WTC11 (cell line): ENCODE data around the gene RFX8. TPM values are rescaled to one million over a fixed set of nuclear protein-coding genes. Genes with fewer than 3 reads are reported as not detected.

ENCODE experiments used
- ATAC-seq: fragments of 200-7000 bp; cut with Tn5 transposase; 2 replicates; pipeline ENCODE4 v1.10.0; 2021; ENCODE audit warnings: mild to moderate bottlenecking, moderate library complexity
- CTCF ChIA-PET: fragments of 300-600 bp; sonication (Branson Sonifier 250); formaldehyde crosslinking; loops from one replicate; lab custom pipeline; 2021; ENCODE audit warnings: antibody characterized with exemption; lab: Charles Lee
- POLR2A ChIA-PET: fragments of 350-600 bp; sonication (Branson Sonifier 250); formaldehyde crosslinking; loops from one replicate; lab custom pipeline; 2021; ENCODE audit warnings: antibody characterized with exemption; lab: Charles Lee
- DNase-seq: peaks from one replicate; pipeline ENCODE4 v3.0.0; 2021; ENCODE audit warnings: low spot score
- H3K27ac Mint-ChIP-seq: 2 replicates; pipeline ENCODE4 v1.8.0; 2021; ENCODE audit warnings: mixed read lengths
- H3K27me3 Mint-ChIP-seq: 2 replicates; pipeline ENCODE4 v1.8.0; 2021; ENCODE audit warnings: low read depth, mild to moderate bottlenecking, moderate library complexity, mixed read lengths
- H3K36me3 Mint-ChIP-seq: 2 replicates; pipeline ENCODE4 v1.8.0; 2021; ENCODE audit warnings: mixed read lengths
- H3K4me1 Mint-ChIP-seq: 2 replicates; pipeline ENCODE4 v1.8.0; 2022; ENCODE audit warnings: mixed read lengths
- H3K4me3 Mint-ChIP-seq: 2 replicates; pipeline ENCODE4 v1.8.0; 2021; ENCODE audit warnings: mild to moderate bottlenecking, moderate library complexity, mixed read lengths
- H3K9me3 Mint-ChIP-seq: 2 replicates; pipeline ENCODE4 v1.8.0; 2021; ENCODE audit warnings: mixed read lengths
- E2F5 ChIP-seq: sonication (generic); formaldehyde crosslinking; IDR thresholded peaks from 2 replicates; pipeline ENCODE4 v1.8.1; 2022; ENCODE audit warnings: mild to moderate bottlenecking, moderate library complexity, missing genetic modification reagents
- FOXJ3 ChIP-seq: sonication (generic); formaldehyde crosslinking; IDR thresholded peaks from 2 replicates; pipeline ENCODE4 v1.9.0; 2021; ENCODE audit warnings: missing genetic modification reagents, mild to moderate bottlenecking, borderline replicate concordance
- FOXK1 ChIP-seq: sonication (generic); formaldehyde crosslinking; IDR thresholded peaks from 2 replicates; pipeline ENCODE4 v1.8.0; 2022; ENCODE audit warnings: mild to moderate bottlenecking, moderate library complexity, missing genetic modification reagents
- FOXP4 ChIP-seq: sonication (generic); formaldehyde crosslinking; IDR thresholded peaks from 2 replicates; pipeline ENCODE4 v1.8.0; 2022; ENCODE audit warnings: mild to moderate bottlenecking, missing genetic modification reagents
- GTF2I ChIP-seq: fragments of 250-450 bp; sonication (Bioruptor Pico); conservative IDR thresholded peaks from 2 replicates; pipeline ENCODE4 v1.4.0; 2021; ENCODE audit warnings: mild to moderate bottlenecking
- MAX ChIP-seq: sonication (generic); formaldehyde crosslinking; IDR thresholded peaks from 2 replicates; pipeline ENCODE4 v1.8.0; 2022; ENCODE audit warnings: mild to moderate bottlenecking, missing genetic modification reagents
- MLX ChIP-seq: sonication (generic); formaldehyde crosslinking; IDR thresholded peaks from 2 replicates; pipeline ENCODE4 v1.8.1; 2023; ENCODE audit warnings: mild to moderate bottlenecking, missing genetic modification reagents, moderate library complexity
- NR1H2 ChIP-seq: sonication (generic); formaldehyde crosslinking; IDR thresholded peaks from 2 replicates; pipeline ENCODE4 v1.9.0; 2021; ENCODE audit warnings: mild to moderate bottlenecking, moderate library complexity, missing genetic modification reagents
- SOX15 ChIP-seq: fragments of 250-450 bp; sonication (Bioruptor Pico); IDR thresholded peaks from 2 replicates; pipeline ENCODE4 v1.9.0; 2021; ENCODE audit warnings: mild to moderate bottlenecking
- SP1 ChIP-seq: sonication (generic); formaldehyde crosslinking; conservative IDR thresholded peaks from 2 replicates; pipeline ENCODE4 v1.8.1; 2022; ENCODE audit warnings: missing genetic modification reagents
- STAT6 ChIP-seq: sonication (generic); formaldehyde crosslinking; conservative IDR thresholded peaks from 2 replicates; pipeline ENCODE4 v1.8.1; 2023; ENCODE audit warnings: mild to moderate bottlenecking, low read depth, missing genetic modification reagents, moderate library complexity
- TCF7 ChIP-seq: sonication (generic); formaldehyde crosslinking; IDR thresholded peaks from 2 replicates; pipeline ENCODE4 v1.8.0; 2022; ENCODE audit warnings: mild to moderate bottlenecking, low read depth, missing genetic modification reagents, moderate library complexity
- TP53 ChIP-seq: sonication (generic); formaldehyde crosslinking; IDR thresholded peaks from 2 replicates; pipeline ENCODE4 v1.8.1; 2023; ENCODE audit warnings: mild to moderate bottlenecking, missing genetic modification reagents
- USF2 ChIP-seq: sonication (generic); formaldehyde crosslinking; IDR thresholded peaks from 2 replicates; pipeline ENCODE4 v1.8.1; 2023; ENCODE audit warnings: mild to moderate bottlenecking, missing genetic modification reagents, moderate library complexity
- ZNF232 ChIP-seq: sonication (generic); formaldehyde crosslinking; IDR thresholded peaks from 2 replicates; pipeline ENCODE4 v1.8.0; 2022; ENCODE audit warnings: mild to moderate bottlenecking, missing genetic modification reagents
- ZNF281 ChIP-seq: sonication (generic); formaldehyde crosslinking; IDR thresholded peaks from 2 replicates; pipeline ENCODE4 v1.8.0; 2023; ENCODE audit warnings: mild to moderate bottlenecking, missing genetic modification reagents
- ZNF396 ChIP-seq: fragments of 250-450 bp; sonication (Bioruptor Pico); IDR thresholded peaks from 2 replicates; pipeline ENCODE4 v1.8.0; 2021; ENCODE audit warnings: mild to moderate bottlenecking, moderate library complexity, borderline replicate concordance
- ZNF423 ChIP-seq: fragments of 250-450 bp; sonication (Bioruptor Pico); IDR thresholded peaks from 2 replicates; pipeline ENCODE4 v2.1.2; 2022; ENCODE audit warnings: mild to moderate bottlenecking, moderate library complexity
- ZNF671 ChIP-seq: fragments of 250-450 bp; sonication (Bioruptor Pico); IDR thresholded peaks from 2 replicates; pipeline ENCODE4 v1.8.0; 2021; ENCODE audit warnings: mild to moderate bottlenecking
- ZSCAN18 ChIP-seq: fragments of 250-450 bp; sonication (Bioruptor Pico); IDR thresholded peaks from 2 replicates; pipeline ENCODE4 v2.1.2; 2022; ENCODE audit warnings: mild to moderate bottlenecking, moderate library complexity
- total RNA-seq: library from RNA; stranded (reverse); gene quantifications from 3 replicates; pipeline ENCODE4 v1.2.3, GENCODE V29; 2021

Gene RFX8
- total RNA-seq, 1 experiment from 2014 or later = 0.28 TPM

GRCh38 chr2:101374821-101375561 lies 99.9 kb downstream of the RFX8 start:
- CTCF ChIA-PET = interaction anchor here (1.4 to 1.5 kb wide), 2 partner anchors 12 kb away, joined by 3 to 8 read pairs; partner anchors contain the start of gene CREG2
- H3K36me3 Mint-ChIP-seq = no peaks in the 10 kb centered on the region
- H3K27me3 Mint-ChIP-seq = peaks cover 3% of the 10 kb centered on the region; the same call in 1 of the 2 replicates
- ATAC-seq (no peak), DNase-seq (no peak)
- H3K27ac Mint-ChIP-seq = no peak overlapping the region
- POLR2A ChIA-PET = no interaction called here
- peaks cover 6% of the 10 kb centered on the region; the same call in 1 of the 2 replicates for H3K4me1 Mint-ChIP-seq
- no peak overlapping the region for H3K4me3 Mint-ChIP-seq
- H3K9me3 Mint-ChIP-seq = peaks cover 12% of the 10 kb centered on the region
- TF ChIP-seq FOXP4 (CRISPR knock-in tag) (no peak), TP53 (no peak), ZNF281 (CRISPR knock-in tag) (no peak), MAX (no peak), TCF7 (no peak)

GRCh38 chr2:101372792-101373191 lies 102.1 kb downstream of the RFX8 start:
- H3K9me3 Mint-ChIP-seq = peaks cover 12% of the 10 kb centered on the region
- peaks cover 9% of the 10 kb centered on the region for H3K4me1 Mint-ChIP-seq
- no peaks in the 10 kb centered on the region for H3K36me3 Mint-ChIP-seq
- DNase-seq (no peak), ATAC-seq (no peak)
- ChIA-PET POLR2A (no interaction called here), CTCF (no interaction called here)
- no peak overlapping the region for H3K4me3 Mint-ChIP-seq
- TF ChIP-seq ZNF423 = no peak
- no peak for TF ChIP-seq ZNF671
- no peak for TF ChIP-seq GTF2I (CRISPR knock-in tag)
- TF ChIP-seq NR1H2 (CRISPR knock-in tag) = no peak
- TF ChIP-seq FOXK1 (CRISPR knock-in tag) = no peak
- TF ChIP-seq SOX15 (CRISPR knock-in tag) = no peak
- TF ChIP-seq USF2 (CRISPR knock-in tag) = no peak
- TF ChIP-seq ZNF232 (CRISPR knock-in tag) = no peak
- TF ChIP-seq, all 79 proteins: peak for 0
- Mint-ChIP-seq H3K27me3 (peaks cover 3% of the 10 kb centered on the region; the same call in 1 of the 2 replicates), H3K27ac (no peak overlapping the region)

GRCh38 chr2:101371636-101372035 lies 103.3 kb downstream of the RFX8 start:
- ChIA-PET CTCF (interaction anchor here (1.4 kb wide), 1 partner anchor 30 kb away, joined by 3 read pairs; no protein-coding TSS in a partner anchor), POLR2A (no interaction called here)
- peaks cover 3% of the 10 kb centered on the region; the same call in 1 of the 2 replicates for H3K27me3 Mint-ChIP-seq
- H3K4me3 Mint-ChIP-seq = no peak overlapping the region
- H3K36me3 Mint-ChIP-seq = no peaks in the 10 kb centered on the region
- DNase-seq (no peak), ATAC-seq (no peak)
- no peak overlapping the region for H3K27ac Mint-ChIP-seq
- peaks cover 12% of the 10 kb centered on the region for H3K9me3 Mint-ChIP-seq
- peaks cover 9% of the 10 kb centered on the region for H3K4me1 Mint-ChIP-seq
- TF ChIP-seq ZNF423 = no peak
- TF ChIP-seq E2F5 = no peak
- TF ChIP-seq MLX (CRISPR knock-in tag) = no peak
- no peak for TF ChIP-seq FOXJ3
- TF ChIP-seq STAT6 (CRISPR knock-in tag) = no peak
- no peak for TF ChIP-seq SP1
- TF ChIP-seq ZSCAN18 (CRISPR knock-in tag) = no peak
- no peak for TF ChIP-seq ZNF396 (CRISPR knock-in tag)
